ENCODE results near the gene DNAJC15.

Gene DNAJC15

DNA sequence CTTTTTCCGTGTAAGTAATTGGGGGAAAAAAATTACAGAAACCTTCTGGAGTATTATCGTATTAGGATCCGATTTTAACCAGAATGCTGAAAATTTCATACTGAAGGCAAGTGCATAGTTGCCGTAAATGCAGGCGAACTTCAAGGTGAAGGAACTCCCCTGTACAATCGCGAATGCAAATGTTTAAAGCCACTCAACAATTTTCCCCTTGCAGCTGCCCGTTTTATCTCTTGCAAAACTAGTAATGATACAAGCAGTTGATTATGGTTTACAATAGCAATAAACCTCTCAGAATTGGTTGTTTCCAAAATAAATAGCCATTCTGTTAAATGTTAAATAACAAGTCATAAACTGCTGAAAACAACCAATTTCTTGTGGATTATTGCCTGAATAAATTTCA is 105.7 kb downstream of the DNAJC15 start:
- no peak for DNase-seq

DNA sequence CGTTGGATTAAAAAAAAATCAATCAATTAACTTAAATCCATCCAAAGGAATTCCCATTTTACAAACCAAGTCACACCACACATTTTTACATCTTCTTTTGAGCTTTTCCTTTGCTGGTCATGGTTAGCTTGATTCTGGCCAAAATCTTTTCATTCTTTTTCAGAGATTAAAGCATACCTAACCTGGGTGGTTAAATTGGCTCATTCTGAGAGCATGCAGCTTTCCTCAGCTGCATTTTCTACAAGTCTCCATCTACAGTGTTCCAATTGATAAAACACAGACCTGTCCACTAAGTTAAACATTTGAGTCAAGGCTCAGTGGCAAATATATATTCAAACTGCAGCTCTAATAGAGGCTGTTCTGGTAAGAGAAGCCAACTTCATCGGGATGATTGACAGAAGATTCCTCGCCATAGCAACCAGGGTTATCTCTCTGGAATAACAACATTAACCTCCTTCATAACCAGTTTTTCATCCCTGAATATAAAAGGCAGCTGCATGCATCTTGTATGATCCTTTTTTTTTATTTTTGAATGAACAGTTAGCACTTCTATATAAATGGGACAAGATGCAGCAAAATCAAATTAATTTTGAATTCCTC is 106.2 kb downstream of the DNAJC15 start:
- DNase-seq, result no peak

DNA sequence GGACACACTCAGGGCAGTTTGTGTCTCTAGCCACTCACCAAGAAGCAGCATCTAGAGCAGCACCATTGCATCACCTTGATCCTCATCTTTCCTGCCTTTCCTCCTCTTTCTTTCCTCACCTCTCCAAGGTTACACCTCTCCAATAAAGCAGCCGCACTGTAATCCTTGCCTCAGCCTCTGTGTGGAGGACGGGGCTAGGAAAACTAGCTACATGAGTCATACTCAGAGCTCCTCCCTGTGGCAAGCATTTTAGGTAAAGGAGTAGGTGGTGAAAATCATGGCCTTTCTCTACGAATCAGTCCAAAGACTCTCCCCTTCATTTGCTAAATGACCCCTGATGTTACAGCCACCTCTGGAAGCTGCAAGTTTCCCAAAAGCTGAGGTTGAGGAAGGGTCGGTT is 108.9 kb downstream of the DNAJC15 start:
- no peak for DNase-seq

- DNase-seq, result no peak
Observed at GRCh38 chr13:43132911-43133310, 109.5 kb downstream of the DNAJC15 start.

- DNase-seq, result no peak
Observed at GRCh38 chr13:43133792-43134191, 110.4 kb downstream of the DNAJC15 start.

DNA sequence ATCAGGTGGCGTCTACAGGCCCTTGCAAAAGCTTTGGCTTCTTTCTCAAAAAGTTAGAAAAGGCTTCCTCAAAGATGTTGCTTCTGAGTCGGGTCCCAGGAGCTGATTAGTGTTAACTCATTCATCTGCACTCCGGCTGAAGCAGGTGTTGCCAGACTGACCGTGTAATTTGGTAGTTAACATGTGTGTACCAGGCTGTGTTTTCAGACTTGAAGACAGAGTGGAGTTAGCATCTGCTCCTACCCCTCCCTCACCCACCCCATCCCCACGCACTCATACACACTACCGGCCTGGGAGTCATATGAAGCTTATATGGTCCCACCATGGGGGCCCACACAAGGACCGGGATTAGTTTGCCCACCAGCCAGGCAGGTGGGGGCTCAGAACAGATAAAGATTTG is 111.5 kb downstream of the DNAJC15 start:
- DNase-seq, result no peak

DNA sequence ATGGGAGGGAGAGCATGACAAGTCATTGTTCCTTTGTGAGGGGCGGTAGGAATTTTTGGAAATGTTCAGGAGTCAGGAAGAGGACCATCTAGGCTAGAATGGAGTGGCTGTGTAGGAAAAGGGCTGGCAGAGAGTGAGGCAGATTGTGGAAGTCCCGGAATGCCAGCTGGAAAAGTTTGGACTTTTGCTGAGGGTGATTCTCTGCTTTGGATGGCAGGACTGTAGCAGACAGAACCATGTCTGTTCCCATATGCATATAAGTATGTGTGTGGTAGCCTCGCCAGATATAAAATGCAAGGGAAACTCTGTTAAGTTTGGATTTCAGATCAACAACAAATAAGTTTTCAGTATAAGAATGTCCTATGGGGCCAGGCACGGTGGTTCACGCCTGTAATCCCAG is 112.1 kb downstream of the DNAJC15 start:
- DNase-seq, result no peak

- DNase-seq, result no peak
Observed at GRCh38 chr13:43136920-43137575, 113.7 kb downstream of the DNAJC15 start.

DNA sequence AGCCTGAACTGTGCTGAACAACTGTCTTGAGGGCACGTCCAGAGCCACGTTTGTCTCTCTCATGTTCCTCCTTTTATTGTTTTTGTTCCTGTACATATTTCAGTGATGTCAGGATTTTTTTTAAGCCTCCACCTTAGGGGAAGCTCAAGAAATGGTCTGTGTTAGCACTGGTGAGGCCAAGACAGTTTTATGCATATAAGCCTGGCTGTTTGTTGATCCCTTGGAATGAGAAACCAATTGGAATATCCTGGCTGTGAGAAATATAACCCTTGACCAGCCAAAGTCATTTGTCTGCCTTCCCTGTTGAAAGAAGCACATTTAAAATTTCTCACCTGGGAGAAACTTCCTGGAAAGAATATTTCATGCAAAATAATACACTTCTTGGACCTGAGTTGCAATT is 115.8 kb downstream of the DNAJC15 start:
- DNase-seq, result no peak

GRCh38 chr13:43139921-43140320 is 116.5 kb downstream of the DNAJC15 start:
- no peak for DNase-seq

DNA sequence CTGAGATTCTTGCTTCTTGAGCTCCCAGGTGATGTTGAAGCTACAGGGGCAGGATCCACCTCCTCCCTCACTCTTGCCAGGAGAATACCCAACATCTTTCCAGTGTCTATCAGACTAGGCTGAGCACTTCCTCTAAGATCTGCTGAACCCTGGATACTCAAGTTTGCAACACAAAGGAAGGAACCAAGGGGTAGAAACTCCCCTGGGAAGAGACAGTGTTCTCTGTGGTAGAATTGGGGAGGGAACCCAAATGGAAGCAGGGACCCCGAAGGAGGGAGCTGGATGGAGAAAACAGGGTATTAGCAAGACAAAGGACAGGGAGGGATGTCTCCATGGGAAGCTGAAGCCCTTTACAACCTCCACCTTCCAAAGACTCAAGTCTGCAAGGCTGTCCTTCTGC is 117.6 kb downstream of the DNAJC15 start:
- DNase-seq, result no peak

- DNase-seq, result no peak
Observed at GRCh38 chr13:43141685-43142084, 118.3 kb downstream of the DNAJC15 start.

GRCh38 chr13:43143591-43143990 is 120.2 kb downstream of the DNAJC15 start:
- no peak for DNase-seq

DNA sequence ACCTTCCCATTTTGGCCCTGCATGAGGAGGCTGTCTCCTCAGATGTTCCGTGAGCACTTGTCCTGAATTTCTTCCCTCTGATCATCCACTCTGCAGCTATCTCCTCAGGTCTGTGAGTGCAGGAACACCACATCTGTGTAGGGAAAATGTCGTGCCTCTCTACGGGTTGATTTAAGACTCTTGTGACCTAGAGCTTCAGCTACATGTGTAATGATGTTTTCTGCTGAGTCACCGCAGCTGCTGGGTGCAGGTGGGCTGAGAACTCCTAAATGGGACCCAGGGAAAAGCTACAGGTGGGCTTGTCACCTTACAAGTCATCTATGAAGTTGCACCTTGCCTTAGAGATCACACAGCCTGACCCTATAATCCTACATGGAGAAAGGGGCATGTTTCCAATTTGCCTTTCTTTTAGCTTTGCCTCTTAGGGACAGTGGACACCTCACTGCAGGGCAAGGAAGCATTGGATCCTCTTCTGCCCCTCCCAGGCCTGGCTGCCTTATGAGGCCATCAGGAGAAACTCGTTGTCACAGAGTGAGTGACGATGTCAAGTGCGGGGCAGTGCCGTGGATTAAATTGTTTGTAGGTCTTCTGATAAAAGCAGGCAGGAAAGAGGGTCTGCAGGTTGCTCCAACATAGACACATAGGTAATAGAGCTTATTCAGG is 122.3 kb downstream of the DNAJC15 start:
- DNase-seq, result no peak

DNA sequence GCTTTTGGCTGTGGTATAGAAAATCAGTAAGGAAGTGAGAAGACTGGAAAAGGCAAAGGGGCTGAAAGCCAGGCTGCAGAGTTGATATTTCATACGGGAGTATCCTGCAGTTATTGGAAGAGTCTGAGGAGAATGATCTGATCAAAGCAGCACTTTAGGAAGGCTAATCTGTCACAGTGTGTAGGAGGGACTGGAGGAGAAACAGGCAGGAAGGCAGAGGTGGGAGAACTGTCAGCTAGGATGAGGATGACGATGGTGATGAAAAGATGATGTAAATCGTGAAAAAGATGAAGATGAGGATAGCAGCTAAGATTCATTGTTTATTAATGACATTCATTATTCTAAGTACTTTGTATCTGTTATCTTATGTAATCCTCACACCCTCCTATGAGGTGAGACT is 123.0 kb downstream of the DNAJC15 start:
- DNase-seq, result no peak

DNA sequence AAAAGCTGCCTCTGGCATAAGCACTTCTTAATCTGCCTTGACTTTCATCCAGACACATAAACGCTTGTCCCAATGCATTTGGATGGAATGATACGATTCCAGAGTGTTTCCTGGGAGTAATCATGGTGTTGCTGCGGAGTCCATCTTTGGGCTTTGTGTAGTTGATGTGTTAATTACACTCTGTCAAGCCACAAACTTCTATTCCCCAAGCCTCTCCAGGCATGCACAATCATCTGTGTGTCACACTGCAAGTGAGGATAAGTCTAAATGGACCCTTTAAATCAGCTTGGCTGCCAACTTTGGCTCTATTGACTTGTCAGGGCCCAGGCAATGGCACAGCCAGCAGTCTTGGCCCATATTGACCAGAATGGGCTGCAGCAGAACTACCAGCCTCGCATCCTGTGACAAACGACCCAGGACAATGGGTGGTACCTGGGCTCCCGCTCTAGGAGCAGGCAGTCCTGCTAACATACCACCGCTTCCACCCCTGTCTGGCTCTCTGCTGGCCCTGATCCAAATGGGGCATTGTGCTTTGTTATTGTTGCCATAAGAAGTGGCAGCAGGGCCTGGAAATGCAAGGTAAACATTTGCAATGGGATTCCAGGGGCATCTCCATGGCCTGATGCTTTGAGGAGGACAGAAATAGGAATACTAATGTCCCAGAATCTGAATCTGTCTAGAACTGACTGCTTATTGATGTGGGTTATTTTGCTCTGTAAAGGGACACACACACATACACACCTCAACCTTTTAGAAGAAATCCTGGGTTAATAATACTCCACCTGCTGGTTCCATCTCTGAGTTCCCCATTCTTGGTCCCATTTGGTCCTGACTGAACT is 127.2 kb downstream of the DNAJC15 start:
- DNase-seq, result no peak

DNA sequence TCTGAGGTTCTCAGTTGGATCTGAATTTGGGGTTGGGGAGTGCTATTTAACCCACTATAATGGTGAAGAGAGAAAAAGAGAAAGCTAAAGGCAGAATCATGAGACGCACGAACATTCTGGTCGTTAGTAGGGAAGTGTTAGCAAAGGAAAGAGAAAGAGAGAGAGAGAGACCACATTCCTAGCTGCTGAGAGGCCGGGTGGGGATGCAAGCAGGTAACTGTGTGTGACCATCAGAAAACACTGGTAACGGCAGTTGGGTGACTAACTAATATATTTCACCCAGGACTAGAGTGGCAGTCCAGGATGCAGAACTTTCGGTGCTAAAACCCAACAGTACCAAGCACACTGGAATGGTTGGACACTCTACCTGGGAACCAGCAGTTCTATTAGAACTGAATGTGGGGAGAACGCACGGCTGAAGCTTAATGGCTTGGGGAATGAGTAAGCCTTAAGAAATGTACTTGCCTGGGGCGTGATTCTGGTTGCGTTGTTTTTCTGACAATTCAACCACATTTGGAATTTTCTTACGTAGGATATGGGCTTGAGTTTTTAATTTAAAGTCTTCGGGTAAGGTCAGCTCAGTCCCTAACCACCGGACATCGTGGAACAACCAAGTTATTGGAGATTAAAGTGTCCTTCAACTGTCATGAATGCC is 130.2 kb downstream of the DNAJC15 start:
- DNase-seq, result no peak

GRCh38 chr13:43154156-43154651 is 130.8 kb downstream of the DNAJC15 start:
- DNase-seq, result no peak

- DNase-seq, result no peak
Observed at GRCh38 chr13:43154839-43155238, 131.5 kb downstream of the DNAJC15 start.

DNA sequence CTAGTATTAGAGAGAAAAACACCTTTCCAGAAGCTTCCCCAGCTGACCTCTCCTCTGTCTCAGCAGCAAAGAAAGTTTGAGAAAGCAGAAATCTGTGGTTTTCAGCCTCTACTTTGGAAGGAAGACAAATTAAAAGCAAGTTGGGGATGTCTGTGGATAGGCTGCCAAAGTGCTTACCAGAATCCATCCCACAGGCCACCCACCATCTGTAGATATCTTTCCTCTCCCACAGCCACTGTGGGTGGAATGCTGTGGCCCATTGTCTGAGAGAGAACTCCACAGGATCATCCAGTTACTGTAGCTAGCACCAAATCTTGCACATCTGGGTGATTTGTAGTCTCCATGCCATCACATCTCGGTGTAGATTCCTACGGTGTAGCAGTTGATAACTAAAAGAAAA is 133.5 kb downstream of the DNAJC15 start:
- no peak for DNase-seq

GRCh38 chr13:43157796-43158195 is 134.4 kb downstream of the DNAJC15 start:
- DNase-seq, result no peak

DNA sequence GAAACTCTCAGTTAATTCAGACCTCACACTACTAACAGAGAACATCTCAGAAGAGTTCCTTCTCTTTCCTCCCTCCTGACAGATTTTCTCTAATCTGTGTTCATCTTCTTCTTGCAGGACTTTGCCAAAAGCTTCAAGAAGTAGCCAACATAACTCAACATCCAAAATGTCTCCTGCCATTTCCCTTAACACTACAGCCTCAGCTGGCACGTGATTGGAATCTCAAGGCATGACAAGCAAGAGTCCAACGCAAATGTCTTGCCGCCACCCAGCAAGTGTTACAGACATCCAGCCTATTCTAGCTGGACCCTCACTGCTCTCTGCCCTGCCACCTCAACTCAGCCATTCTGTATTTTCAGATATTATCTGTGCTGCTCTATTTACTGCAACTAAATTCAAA is 135.1 kb downstream of the DNAJC15 start:
- DNase-seq, result no peak

- DNase-seq, result no peak
Observed at GRCh38 chr13:43159026-43159461, 135.7 kb downstream of the DNAJC15 start.
